GM12878 (cell line): ENCODE measurements around the gene TRAF2. TPM values are rescaled to one million over a fixed set of nuclear protein-coding genes. Genes with fewer than 3 reads are reported as not detected.

Source experiments
- ATAC-seq: fragments of 200-7000 bp; cut with Tn5 transposase; 3 replicates; pipeline ENCODE4 v1.9.1; 2020; ENCODE audit warnings: mild to moderate bottlenecking, moderate library complexity
- BruUV-seq: library from RNA; stranded (reverse); fragments of 400-500 nt; replicated peaks from 2 replicates; lab custom pipeline; 2021; lab: Mats Ljungman, UMichigan
- CTCF ChIA-PET: fragments of 300-600 bp; sonication (Branson Sonifier 250); formaldehyde crosslinking; extraction: SDS; loops from one replicate; lab custom pipeline; 2021; ENCODE audit warnings: inconsistent platforms; lab: Yijun Ruan, JAX
- POLR2A ChIA-PET: fragments of 350-600 bp; formaldehyde crosslinking; extraction: SDS; loops from one replicate; lab custom pipeline; 2021; ENCODE audit warnings: inconsistent platforms; lab: Charles Lee
- RAD21 ChIA-PET: fragments of 300-600 bp; sonication (Branson Sonifier 250); formaldehyde crosslinking; loops from one replicate; lab custom pipeline; 2023; ENCODE audit warnings: antibody characterized with exemption; ENCODE audit not compliant: unreplicated experiment; lab: Charles Lee
- SMC1A ChIA-PET: fragments of 300-600 bp; sonication (Branson Sonifier 250); formaldehyde crosslinking; loops from one replicate; lab custom pipeline; 2023; ENCODE audit not compliant: unreplicated experiment, uncharacterized antibody; lab: Charles Lee
- DNase-seq: peaks from one replicate; pipeline ENCODE4 v3.0.0-alpha.2; 2011; ENCODE audit warnings: low read depth, low spot score
- FAIRE-seq: peaks from 3 replicates; lab custom pipeline; 2011; peaks lifted over from hg19 to GRCh38; lab: Jason Lieb, UNC
- H2AFZ ChIP-seq: 2 replicates; pipeline ENCODE4 v1.6.0; 2011; ENCODE audit warnings: low read depth, low read length, control low read depth; ENCODE audit not compliant: control insufficient read depth
- H3K27ac ChIP-seq: 2 replicates; pipeline ENCODE4 v1.5.1; 2011; ENCODE audit warnings: control low read depth; ENCODE audit not compliant: control insufficient read depth, insufficient read depth
- H3K27me3 ChIP-seq, 2 experiments: replicated peaks in 1 of 2; 2 replicates each; pipeline versions ENCODE4 v1.6.0 to v1.6.1; 2011; ENCODE audit warnings: low read length in 1 of 2; ENCODE audit not compliant: control insufficient read depth in 2 of 2, insufficient read depth in 2 of 2
- H3K36me3 ChIP-seq, 2 experiments: 2 replicates each; pipeline ENCODE4 v1.5.1; 2011; ENCODE audit warnings: low read length in 1 of 2; ENCODE audit not compliant: control insufficient read depth in 2 of 2, insufficient read depth in 2 of 2
- H3K4me1 ChIP-seq: 2 replicates; pipeline ENCODE4 v1.6.1; 2011; ENCODE audit warnings: mild to moderate bottlenecking, low read length, moderate library complexity, mixed read lengths; ENCODE audit not compliant: control insufficient read depth, insufficient read depth
- H3K4me2 ChIP-seq: 2 replicates; pipeline ENCODE4 v1.6.0; 2011; ENCODE audit warnings: control low read depth; ENCODE audit not compliant: control insufficient read depth, insufficient read depth
- H3K4me3 ChIP-seq: fragments of 200-600 bp; sonication (generic); 2 replicates; pipeline ENCODE4 v1.5.1; 2016
- H3K79me2 ChIP-seq: 2 replicates; pipeline ENCODE4 v1.6.0; 2011; ENCODE audit warnings: low read length; ENCODE audit not compliant: control insufficient read depth, insufficient read depth
- H3K9ac ChIP-seq: 2 replicates; pipeline ENCODE4 v1.8.0; 2011; ENCODE audit warnings: low read length, control low read depth, mixed read lengths; ENCODE audit not compliant: control insufficient read depth, insufficient read depth
- H3K9me3 ChIP-seq: replicated peaks from 3 replicates; pipeline ENCODE4 v1.5.1; 2011; ENCODE audit warnings: mild to moderate bottlenecking, low read length; ENCODE audit not compliant: control insufficient read depth, insufficient read depth
- H4K20me1 ChIP-seq: 2 replicates; pipeline ENCODE4 v1.6.0; 2011; ENCODE audit not compliant: control insufficient read depth, insufficient read depth
- BACH1 ChIP-seq: fragments of 450-650 bp; IDR thresholded peaks from 2 replicates; pipeline ENCODE4 v1.6.1; 2017; ENCODE audit warnings: mild to moderate bottlenecking, borderline replicate concordance
- BCL11A ChIP-seq: IDR thresholded peaks from 2 replicates; pipeline ENCODE4 v1.6.1; 2011; ENCODE audit warnings: low read depth, low read length
- BMI1 ChIP-seq: fragments of 450-650 bp; IDR thresholded peaks from 2 replicates; pipeline ENCODE4 v1.6.1; 2016; ENCODE audit warnings: mild to moderate bottlenecking, moderate library complexity, borderline replicate concordance
- CHD2 ChIP-seq: IDR thresholded peaks from 2 replicates; pipeline ENCODE4 v1.6.1; 2011; ENCODE audit warnings: low read depth, low read length, improper control_type of control experiment, borderline replicate concordance
- CREM ChIP-seq: IDR thresholded peaks from 2 replicates; pipeline ENCODE4 v1.6.1; 2014; ENCODE audit warnings: antibody characterized with exemption, low read depth
- EZH2 ChIP-seq: IDR thresholded peaks from 2 replicates; pipeline ENCODE4 v1.6.1; 2012; ENCODE audit warnings: low read depth, mild to moderate bottlenecking, control low read depth, inconsistent platforms, low read length, borderline replicate concordance; ENCODE audit not compliant: control insufficient read depth
- HDGF ChIP-seq: fragments of 450-650 bp; IDR thresholded peaks from 2 replicates; pipeline ENCODE4 v1.6.1; 2016; ENCODE audit warnings: antibody characterized with exemption
- MAX ChIP-seq: IDR thresholded peaks from 2 replicates; pipeline ENCODE4 v1.6.1; 2012; ENCODE audit warnings: low read depth, low read length, improper control_type of control experiment
- NRF1 ChIP-seq: conservative IDR thresholded peaks from 2 replicates; pipeline ENCODE4 v1.6.1; 2011; ENCODE audit warnings: mild to moderate bottlenecking, low read depth, low read length, improper control_type of control experiment
- PAX8 ChIP-seq: fragments of 450-650 bp; IDR thresholded peaks from 2 replicates; pipeline ENCODE4 v1.6.1; 2017; ENCODE audit warnings: mild to moderate bottlenecking, moderate library complexity
- PBX3 ChIP-seq: IDR thresholded peaks from 2 replicates; pipeline ENCODE4 v1.6.1; 2011; ENCODE audit warnings: mild to moderate bottlenecking, low read depth, low read length, moderate library complexity; ENCODE audit not compliant: insufficient replicate concordance
- RBBP5 ChIP-seq: fragments of 200-600 bp; sonication (generic); conservative IDR thresholded peaks from 2 replicates; pipeline ENCODE4 v1.6.1; 2016
- SIX5 ChIP-seq: IDR thresholded peaks from 2 replicates; pipeline ENCODE4 v1.6.1; 2011; ENCODE audit warnings: mild to moderate bottlenecking, low read depth, low read length, moderate library complexity; ENCODE audit not compliant: severe bottlenecking
- SMAD5 ChIP-seq: IDR thresholded peaks from 2 replicates; pipeline ENCODE4 v1.6.1; 2016; ENCODE audit warnings: antibody characterized with exemption, low read depth
- SREBF1 ChIP-seq: IDR thresholded peaks from 2 replicates; pipeline ENCODE4 v1.6.1; 2012; ENCODE audit warnings: mild to moderate bottlenecking, low read length
- TCF12 ChIP-seq: IDR thresholded peaks from 2 replicates; pipeline ENCODE4 v1.6.1; 2011; ENCODE audit warnings: low read depth, mild to moderate bottlenecking, low read length
- TCF7 ChIP-seq: IDR thresholded peaks from 2 replicates; pipeline ENCODE4 v1.6.1; 2014; ENCODE audit warnings: antibody characterized with exemption, borderline replicate concordance
- WRNIP1 ChIP-seq: IDR thresholded peaks from 2 replicates; pipeline ENCODE4 v1.6.1; 2011; ENCODE audit warnings: low read depth, low read length, improper control_type of control experiment, borderline replicate concordance
- ZSCAN29 ChIP-seq: fragments of 450-650 bp; IDR thresholded peaks from 2 replicates; pipeline ENCODE4 v1.6.1; 2017; ENCODE audit warnings: mild to moderate bottlenecking, moderate library complexity
- ZZZ3 ChIP-seq: IDR thresholded peaks from 2 replicates; pipeline ENCODE4 v1.6.1; 2011; ENCODE audit warnings: low read depth; ENCODE audit not compliant: control insufficient read depth, insufficient read length
- WGBS: methylation state at CpG from one replicate; pipeline ENCODE4 v1.1.6; 2016; ENCODE audit warnings: low lambda C conversion rate; ENCODE audit not compliant: insufficient replicate concordance, insufficient coverage; ENCODE audit errors: missing lambda C conversion rate; 5-methylcytosine and 5-hydroxymethylcytosine counted together
- in situ Hi-C: fragments of 300-500 bp; cut with MboI; formaldehyde crosslinking; loops from 9 replicates; pipeline ENCODE4 v1.14.3; 2018; ENCODE audit warnings: mixed read lengths
- intact Hi-C: fragments of 100-400 bp; cut with micrococcal nuclease; formaldehyde crosslinking; loops from one replicate; pipeline ENCODE4 v1.14.2; 2022; ENCODE audit not compliant: unreplicated experiment
- polyA plus RNA-seq, 11 experiments: library from polyadenylated mRNA; depleted of rRNA in 4 of 11; unstranded in 6 of 11; stranded (reverse) in 5 of 11; fragments of >200 nt; fragmentation: Nextera tagmentation in 4 of 11; fragmentation: Illumina TruSeq in 1 of 11; extraction: Ambion mirVana in 4 of 11; extraction: Trizol in 1 of 11; gene quantifications; 1 replicate in 1 of 11; 2 replicates in 10 of 11; pipeline versions ENCODE4 v1.2.1 to v1.2.3, GENCODE V29; 2011 to 2016; ENCODE audit warnings: inconsistent platforms in 2 of 11, missing spikeins in 2 of 11, low read depth in 1 of 11
- total RNA-seq, 4 experiments: library from RNA; depleted of rRNA in 3 of 4; stranded (reverse); fragments of >200 nt in 3 of 4; fragmentation: Illumina TruSeq in 1 of 4; extraction: Trizol in 1 of 4; gene quantifications; 2 replicates each; pipeline versions ENCODE4 v1.2.1 to v1.2.3, GENCODE V29; 2013 to 2021
- TF ChIP-seq, protein P1 (sequence below): fragments of 450-650 bp; IDR thresholded peaks from 2 replicates; pipeline ENCODE4 v1.6.1; 2017; ENCODE audit warnings: mild to moderate bottlenecking, moderate library complexity

The TRAF2 gene
- total and polyA plus RNA-seq, 10 of the 15 experiments (the other 5 are each of a cell fraction or from before 2014, with no cell fraction given) = 0.34 to 39.5 (median 18.7) TPM

DNA sequence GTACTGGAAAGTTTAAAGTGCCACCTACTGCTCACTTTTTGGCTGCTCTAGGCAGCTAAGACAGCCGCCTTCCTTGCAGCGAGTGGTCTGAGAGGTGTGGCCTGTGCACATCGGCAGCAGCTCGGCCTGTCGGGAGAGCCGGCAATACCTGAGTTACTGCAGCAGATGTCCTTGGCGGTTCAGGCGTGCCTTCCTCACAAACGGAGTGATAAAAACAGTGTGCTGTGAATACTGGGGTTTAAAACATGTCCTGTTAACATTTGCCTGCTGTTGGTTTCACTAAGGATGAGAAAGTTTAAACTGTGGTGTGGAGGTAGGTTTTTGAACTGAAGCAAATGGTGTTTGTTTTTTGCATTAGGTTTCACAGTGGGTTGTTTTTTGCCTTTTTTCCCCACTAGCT, 12.9 kb downstream of the TRAF2 start:
- DNase-seq (peak; percentile 78), ATAC-seq (peak; percentile 52), FAIRE-seq (peak; percentile 89)
- Histone ChIP-seq H3K79me2 (peaks cover 55% of the 10 kb centered on the region), H3K27me3 (no peaks in the 10 kb centered on the region), H3K9me3 (no peaks in the 10 kb centered on the region), H3K9ac (peak overlapping the region; percentile 37; the same call in 1 of the 2 replicates), H4K20me1 (no peaks in the 10 kb centered on the region), H3K4me3 (no peak overlapping the region), H3K36me3 (peaks cover 21 to 31% of the 10 kb centered on the region in 2 experiments), H2AFZ (no peak overlapping the region), H3K4me1 (peaks cover 65% of the 10 kb centered on the region), H3K27ac (peak overlapping the region; percentile 75), H3K4me2 (peak overlapping the region; percentile 56)
- 3% methylated on average over 9 of the region's 9 CpGs for WGBS
- in situ Hi-C loops = no loop called here
- POLR2A ChIA-PET = interaction anchor here (1.0 to 1.4 kb wide), 3 partner anchors 13 to 17 kb away, joined by 3 to 4 read pairs (median 3); partner anchors contain the start of gene TRAF2
- CTCF ChIA-PET = interaction anchor here (0.5 to 3.1 kb wide), 15 partner anchors 11 to 410 kb away, joined by 3 to 20 read pairs (median 4); partner anchors contain the start of genes AJM1, TMEM141 and TRAF2
- SMC1A ChIA-PET = interaction anchor here (7.5 kb wide), 1 partner anchor 14 kb away, joined by 70 read pairs; the partner anchor contains the start of gene TRAF2
- BruUV-seq = no TSS peak
- intact Hi-C loops = no loop called here
- RAD21 ChIA-PET = interaction anchor here (0.9 to 3.5 kb wide), 5 partner anchors 9 to 187 kb away, joined by 3 to 18 read pairs (median 5); partner anchors contain the start of genes AJM1, MAN1B1 and TRAF2
- TF ChIP-seq BMI1 (no peak), HDGF (no peak), NRF1 (no peak), TCF7 (no peak), ZSCAN29 (no peak), BACH1 (0 out of 2 replicates have a peak, but pooled peaks have one; percentile 27), MAX (0 out of 2 replicates have a peak, but pooled peaks have one; percentile 25), CHD2 (no peak), SMAD5 (no peak), CREM (0 out of 2 replicates have a peak, but pooled peaks have one; percentile 13), ZZZ3 (no peak), PBX3 (peak; percentile 14), TCF12 (0 out of 2 replicates have a peak, but pooled peaks have one; percentile 14), PAX8 (no peak), BCL11A (no peak), SREBF1 (no peak), RBBP5 (no peak), SIX5 (no peak), WRNIP1 (no peak), EZH2 (no peak)
- TF ChIP-seq, protein P1, sequence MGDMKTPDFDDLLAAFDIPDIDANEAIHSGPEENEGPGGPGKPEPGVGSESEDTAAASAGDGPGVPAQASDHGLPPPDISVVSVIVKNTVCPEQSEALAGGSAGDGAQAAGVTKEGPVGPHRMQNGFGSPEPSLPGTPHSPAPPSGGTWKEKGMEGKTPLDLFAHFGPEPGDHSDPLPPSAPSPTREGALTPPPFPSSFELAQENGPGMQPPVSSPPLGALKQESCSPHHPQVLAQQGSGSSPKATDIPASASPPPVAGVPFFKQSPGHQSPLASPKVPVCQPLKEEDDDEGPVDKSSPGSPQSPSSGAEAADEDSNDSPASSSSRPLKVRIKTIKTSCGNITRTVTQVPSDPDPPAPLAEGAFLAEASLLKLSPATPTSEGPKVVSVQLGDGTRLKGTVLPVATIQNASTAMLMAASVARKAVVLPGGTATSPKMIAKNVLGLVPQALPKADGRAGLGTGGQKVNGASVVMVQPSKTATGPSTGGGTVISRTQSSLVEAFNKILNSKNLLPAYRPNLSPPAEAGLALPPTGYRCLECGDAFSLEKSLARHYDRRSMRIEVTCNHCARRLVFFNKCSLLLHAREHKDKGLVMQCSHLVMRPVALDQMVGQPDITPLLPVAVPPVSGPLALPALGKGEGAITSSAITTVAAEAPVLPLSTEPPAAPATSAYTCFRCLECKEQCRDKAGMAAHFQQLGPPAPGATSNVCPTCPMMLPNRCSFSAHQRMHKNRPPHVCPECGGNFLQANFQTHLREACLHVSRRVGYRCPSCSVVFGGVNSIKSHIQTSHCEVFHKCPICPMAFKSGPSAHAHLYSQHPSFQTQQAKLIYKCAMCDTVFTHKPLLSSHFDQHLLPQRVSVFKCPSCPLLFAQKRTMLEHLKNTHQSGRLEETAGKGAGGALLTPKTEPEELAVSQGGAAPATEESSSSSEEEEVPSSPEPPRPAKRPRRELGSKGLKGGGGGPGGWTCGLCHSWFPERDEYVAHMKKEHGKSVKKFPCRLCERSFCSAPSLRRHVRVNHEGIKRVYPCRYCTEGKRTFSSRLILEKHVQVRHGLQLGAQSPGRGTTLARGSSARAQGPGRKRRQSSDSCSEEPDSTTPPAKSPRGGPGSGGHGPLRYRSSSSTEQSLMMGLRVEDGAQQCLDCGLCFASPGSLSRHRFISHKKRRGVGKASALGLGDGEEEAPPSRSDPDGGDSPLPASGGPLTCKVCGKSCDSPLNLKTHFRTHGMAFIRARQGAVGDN = peak; percentile 35; the same call in 1 of the 2 replicates
